H1 (cell line): ENCODE data around the gene JPH2. TPM values are rescaled to one million over a fixed set of nuclear protein-coding genes. Genes with fewer than 3 reads are reported as not detected.

Experiments
- ATF3 ChIP-seq: IDR thresholded peaks from 2 replicates; pipeline ENCODE4 v1.6.1; 2011; ENCODE audit warnings: low read depth, mild to moderate bottlenecking, low read length; ENCODE audit not compliant: insufficient read depth
- CHD1 ChIP-seq: IDR thresholded peaks from 2 replicates; pipeline ENCODE4 v1.6.1; 2012; ENCODE audit warnings: low read depth, low read length, improper control_type of control experiment
- CTCF ChIP-seq, 3 experiments: IDR thresholded peaks; 1 replicate in 2 of 3; 2 replicates in 1 of 3; pipeline versions ENCODE4 v1.5.1 to v1.6.1; 2011; ENCODE audit warnings: low read length in 3 of 3, mild to moderate bottlenecking in 3 of 3, inconsistent platforms in 2 of 3, low read depth in 1 of 3, moderate library complexity in 1 of 3; ENCODE audit not compliant: insufficient read depth in 1 of 3; ENCODE audit errors: control extremely low read depth in 1 of 3
- GABPA ChIP-seq: IDR thresholded peaks from 2 replicates; pipeline ENCODE4 v1.6.1; 2011; ENCODE audit warnings: mild to moderate bottlenecking, low read length, moderate library complexity, borderline replicate concordance; ENCODE audit not compliant: insufficient read depth
- MAFK ChIP-seq: IDR thresholded peaks from 2 replicates; pipeline ENCODE4 v1.6.1; 2012; ENCODE audit warnings: low read depth, mild to moderate bottlenecking, improper control_type of control experiment, low read length
- SP4 ChIP-seq: IDR thresholded peaks from 2 replicates; pipeline ENCODE4 v1.6.1; 2012; ENCODE audit warnings: low read length, inconsistent platforms
- polyA plus RNA-seq, 7 experiments: library from polyadenylated mRNA; depleted of rRNA in 3 of 7; stranded (reverse) in 5 of 7; unstranded in 2 of 7; fragments of >200 nt in 5 of 7; fragments of 200-250 nt in 2 of 7; gene quantifications; 1 replicate in 5 of 7; 2 replicates in 1 of 7; 4 replicates in 1 of 7; pipeline versions ENCODE4 v1.2.1 to v1.2.3, GENCODE V29; 2011 to 2013; ENCODE audit warnings: missing spikeins in 2 of 7, mixed read lengths in 2 of 7
- total RNA-seq: library from RNA; stranded (reverse); fragmentation: NEBNext Ultra II Directional; extraction: Animal tissue kit (Norgen Biotek cat#: 25700); gene quantifications from 2 replicates; pipeline ENCODE4 v1.2.1, GENCODE V29; 2021
- TF ChIP-seq, protein P1 (sequence below): fragments of 300-600 bp; sonication (generic); IDR thresholded peaks from 2 replicates; pipeline ENCODE4 v1.7.1; 2012; ENCODE audit warnings: low read length, moderate library complexity, mild to moderate bottlenecking, inconsistent platforms; ENCODE audit not compliant: insufficient replicate concordance

The JPH2 gene
- total and polyA plus RNA-seq, 2 of the 8 experiments (the other 6 are each of a cell fraction or from before 2014, with no cell fraction given) = 0.59 to 1.3 TPM

DNA sequence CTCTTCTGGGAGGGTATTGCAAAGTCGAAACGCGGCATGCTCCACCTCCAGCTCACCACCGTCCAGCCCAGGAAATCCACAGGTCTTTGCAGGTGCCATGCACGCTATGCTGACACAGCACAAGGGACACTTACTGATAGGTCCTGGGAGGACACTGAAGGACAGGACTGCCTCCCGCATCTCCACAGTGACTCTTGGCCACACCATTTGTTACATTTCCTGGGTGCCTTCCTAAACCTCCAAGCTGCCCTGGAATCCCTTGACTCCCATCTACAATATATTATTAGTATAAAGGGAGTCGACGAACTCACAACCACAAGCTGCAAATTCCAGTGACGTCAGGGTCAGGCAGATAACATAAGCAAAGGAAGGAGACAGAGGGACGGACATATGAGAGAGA, 106.9 kb downstream of the JPH2 start (continued):
- TF ChIP-seq, protein P1, sequence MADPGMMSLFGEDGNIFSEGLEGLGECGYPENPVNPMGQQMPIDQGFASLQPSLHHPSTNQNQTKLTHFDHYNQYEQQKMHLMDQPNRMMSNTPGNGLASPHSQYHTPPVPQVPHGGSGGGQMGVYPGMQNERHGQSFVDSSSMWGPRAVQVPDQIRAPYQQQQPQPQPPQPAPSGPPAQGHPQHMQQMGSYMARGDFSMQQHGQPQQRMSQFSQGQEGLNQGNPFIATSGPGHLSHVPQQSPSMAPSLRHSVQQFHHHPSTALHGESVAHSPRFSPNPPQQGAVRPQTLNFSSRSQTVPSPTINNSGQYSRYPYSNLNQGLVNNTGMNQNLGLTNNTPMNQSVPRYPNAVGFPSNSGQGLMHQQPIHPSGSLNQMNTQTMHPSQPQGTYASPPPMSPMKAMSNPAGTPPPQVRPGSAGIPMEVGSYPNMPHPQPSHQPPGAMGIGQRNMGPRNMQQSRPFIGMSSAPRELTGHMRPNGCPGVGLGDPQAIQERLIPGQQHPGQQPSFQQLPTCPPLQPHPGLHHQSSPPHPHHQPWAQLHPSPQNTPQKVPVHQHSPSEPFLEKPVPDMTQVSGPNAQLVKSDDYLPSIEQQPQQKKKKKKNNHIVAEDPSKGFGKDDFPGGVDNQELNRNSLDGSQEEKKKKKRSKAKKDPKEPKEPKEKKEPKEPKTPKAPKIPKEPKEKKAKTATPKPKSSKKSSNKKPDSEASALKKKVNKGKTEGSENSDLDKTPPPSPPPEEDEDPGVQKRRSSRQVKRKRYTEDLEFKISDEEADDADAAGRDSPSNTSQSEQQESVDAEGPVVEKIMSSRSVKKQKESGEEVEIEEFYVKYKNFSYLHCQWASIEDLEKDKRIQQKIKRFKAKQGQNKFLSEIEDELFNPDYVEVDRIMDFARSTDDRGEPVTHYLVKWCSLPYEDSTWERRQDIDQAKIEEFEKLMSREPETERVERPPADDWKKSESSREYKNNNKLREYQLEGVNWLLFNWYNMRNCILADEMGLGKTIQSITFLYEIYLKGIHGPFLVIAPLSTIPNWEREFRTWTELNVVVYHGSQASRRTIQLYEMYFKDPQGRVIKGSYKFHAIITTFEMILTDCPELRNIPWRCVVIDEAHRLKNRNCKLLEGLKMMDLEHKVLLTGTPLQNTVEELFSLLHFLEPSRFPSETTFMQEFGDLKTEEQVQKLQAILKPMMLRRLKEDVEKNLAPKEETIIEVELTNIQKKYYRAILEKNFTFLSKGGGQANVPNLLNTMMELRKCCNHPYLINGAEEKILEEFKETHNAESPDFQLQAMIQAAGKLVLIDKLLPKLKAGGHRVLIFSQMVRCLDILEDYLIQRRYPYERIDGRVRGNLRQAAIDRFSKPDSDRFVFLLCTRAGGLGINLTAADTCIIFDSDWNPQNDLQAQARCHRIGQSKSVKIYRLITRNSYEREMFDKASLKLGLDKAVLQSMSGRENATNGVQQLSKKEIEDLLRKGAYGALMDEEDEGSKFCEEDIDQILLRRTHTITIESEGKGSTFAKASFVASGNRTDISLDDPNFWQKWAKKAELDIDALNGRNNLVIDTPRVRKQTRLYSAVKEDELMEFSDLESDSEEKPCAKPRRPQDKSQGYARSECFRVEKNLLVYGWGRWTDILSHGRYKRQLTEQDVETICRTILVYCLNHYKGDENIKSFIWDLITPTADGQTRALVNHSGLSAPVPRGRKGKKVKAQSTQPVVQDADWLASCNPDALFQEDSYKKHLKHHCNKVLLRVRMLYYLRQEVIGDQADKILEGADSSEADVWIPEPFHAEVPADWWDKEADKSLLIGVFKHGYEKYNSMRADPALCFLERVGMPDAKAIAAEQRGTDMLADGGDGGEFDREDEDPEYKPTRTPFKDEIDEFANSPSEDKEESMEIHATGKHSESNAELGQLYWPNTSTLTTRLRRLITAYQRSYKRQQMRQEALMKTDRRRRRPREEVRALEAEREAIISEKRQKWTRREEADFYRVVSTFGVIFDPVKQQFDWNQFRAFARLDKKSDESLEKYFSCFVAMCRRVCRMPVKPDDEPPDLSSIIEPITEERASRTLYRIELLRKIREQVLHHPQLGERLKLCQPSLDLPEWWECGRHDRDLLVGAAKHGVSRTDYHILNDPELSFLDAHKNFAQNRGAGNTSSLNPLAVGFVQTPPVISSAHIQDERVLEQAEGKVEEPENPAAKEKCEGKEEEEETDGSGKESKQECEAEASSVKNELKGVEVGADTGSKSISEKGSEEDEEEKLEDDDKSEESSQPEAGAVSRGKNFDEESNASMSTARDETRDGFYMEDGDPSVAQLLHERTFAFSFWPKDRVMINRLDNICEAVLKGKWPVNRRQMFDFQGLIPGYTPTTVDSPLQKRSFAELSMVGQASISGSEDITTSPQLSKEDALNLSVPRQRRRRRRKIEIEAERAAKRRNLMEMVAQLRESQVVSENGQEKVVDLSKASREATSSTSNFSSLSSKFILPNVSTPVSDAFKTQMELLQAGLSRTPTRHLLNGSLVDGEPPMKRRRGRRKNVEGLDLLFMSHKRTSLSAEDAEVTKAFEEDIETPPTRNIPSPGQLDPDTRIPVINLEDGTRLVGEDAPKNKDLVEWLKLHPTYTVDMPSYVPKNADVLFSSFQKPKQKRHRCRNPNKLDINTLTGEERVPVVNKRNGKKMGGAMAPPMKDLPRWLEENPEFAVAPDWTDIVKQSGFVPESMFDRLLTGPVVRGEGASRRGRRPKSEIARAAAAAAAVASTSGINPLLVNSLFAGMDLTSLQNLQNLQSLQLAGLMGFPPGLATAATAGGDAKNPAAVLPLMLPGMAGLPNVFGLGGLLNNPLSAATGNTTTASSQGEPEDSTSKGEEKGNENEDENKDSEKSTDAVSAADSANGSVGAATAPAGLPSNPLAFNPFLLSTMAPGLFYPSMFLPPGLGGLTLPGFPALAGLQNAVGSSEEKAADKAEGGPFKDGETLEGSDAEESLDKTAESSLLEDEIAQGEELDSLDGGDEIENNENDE = no peak
- TF ChIP-seq CTCF (IDR thresholded peaks at IDR 0.05; ENCODE audit: control extremely low read depth in 1 of 3, insufficient read depth in 1 of 3, low read depth in 1 of 3, low read length in 3 of 3) (no peak), ATF3 (no peak), SP4 (no peak), CHD1 (no peak), MAFK (no peak), GABPA (no peak)
